NCI-H226 (cell line): ENCODE data around the gene CABLES1.
A peak's percentile ranks its signal among the peaks of the same experiment; 100 is the strongest.

Experiments used
- DNase-seq: peaks from one replicate; pipeline ENCODE4 v3.0.0-alpha.2; 2015

Gene CABLES1

GRCh38 chr18:23113576-23113975 is 21.7 kb upstream of the CABLES1 start:
- no peak for DNase-seq

- no peak for DNase-seq
Observed at GRCh38 chr18:23114171-23114881, 21.0 kb upstream of the CABLES1 start.

GRCh38 chr18:23114911-23115310 is 20.4 kb upstream of the CABLES1 start:
- DNase-seq, result no peak

- DNase-seq, result peak; percentile 72
Observed at GRCh38 chr18:23115683-23116096, 19.6 kb upstream of the CABLES1 start.

DNA sequence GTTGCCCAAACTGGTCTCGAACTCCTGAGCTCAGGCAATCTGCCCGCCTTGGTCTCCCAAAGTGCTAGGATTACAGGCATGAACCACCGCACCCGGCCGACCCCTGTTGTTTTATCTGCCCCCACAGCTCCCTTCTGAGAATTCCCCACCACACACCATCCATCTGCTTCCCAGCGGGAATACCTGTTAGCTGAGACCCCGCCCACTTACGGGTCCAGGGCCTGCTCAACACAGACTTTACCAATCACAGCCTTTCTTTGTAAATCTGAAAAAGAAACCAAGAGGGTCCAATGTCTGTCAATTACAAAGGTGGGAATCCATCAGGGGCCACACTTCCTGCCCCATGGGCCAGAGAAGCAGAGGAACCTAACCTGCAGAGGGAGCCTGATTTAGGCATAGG is 14.2 kb upstream of the CABLES1 start:
- DNase-seq, result no peak

- no peak for DNase-seq
Observed at GRCh38 chr18:23122334-23123229, 12.7 kb upstream of the CABLES1 start.

DNA sequence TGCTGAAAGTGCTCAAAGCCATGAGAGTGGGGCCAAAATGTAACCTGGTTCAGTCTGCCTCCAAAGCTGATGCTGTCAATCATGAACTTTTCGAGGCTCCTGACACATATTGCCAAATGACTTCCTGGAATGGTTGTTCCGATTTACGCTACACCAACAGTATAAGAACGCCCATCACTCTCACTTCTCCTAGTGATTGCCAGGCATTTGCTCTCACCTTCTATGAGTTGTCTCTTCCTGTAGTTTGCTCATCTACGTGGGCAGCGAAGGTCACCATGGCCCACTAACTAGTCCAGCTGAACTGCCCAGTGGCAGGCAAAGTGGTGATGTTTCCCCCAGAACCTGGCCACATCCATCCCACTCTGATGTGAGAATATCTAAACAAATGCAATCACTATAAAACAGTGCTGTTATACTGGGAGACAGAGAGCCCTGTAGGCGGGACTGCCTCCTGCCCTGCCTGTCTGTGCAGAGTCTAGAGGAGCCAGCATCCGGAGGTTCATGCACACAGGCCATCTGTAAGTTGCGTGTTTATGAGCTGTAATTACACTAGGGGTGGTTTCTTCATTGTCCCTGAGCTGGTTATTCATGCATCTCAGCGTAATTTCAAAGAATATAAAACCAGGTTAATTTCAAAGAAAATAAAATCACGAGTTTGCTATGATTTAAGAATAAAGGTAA is 8.8 kb upstream of the CABLES1 start:
- DNase-seq, result no peak

- no peak for DNase-seq
Observed at GRCh38 chr18:23127090-23127489, 8.2 kb upstream of the CABLES1 start.

- DNase-seq, result no peak
Observed at GRCh38 chr18:23129355-23130002, 5.8 kb upstream of the CABLES1 start.

GRCh38 chr18:23131693-23132319 is 3.5 kb upstream of the CABLES1 start:
- peak; percentile 52 for DNase-seq

GRCh38 chr18:23133860-23134779 is 1.2 kb upstream of the CABLES1 start:
- DNase-seq, result no peak

DNA sequence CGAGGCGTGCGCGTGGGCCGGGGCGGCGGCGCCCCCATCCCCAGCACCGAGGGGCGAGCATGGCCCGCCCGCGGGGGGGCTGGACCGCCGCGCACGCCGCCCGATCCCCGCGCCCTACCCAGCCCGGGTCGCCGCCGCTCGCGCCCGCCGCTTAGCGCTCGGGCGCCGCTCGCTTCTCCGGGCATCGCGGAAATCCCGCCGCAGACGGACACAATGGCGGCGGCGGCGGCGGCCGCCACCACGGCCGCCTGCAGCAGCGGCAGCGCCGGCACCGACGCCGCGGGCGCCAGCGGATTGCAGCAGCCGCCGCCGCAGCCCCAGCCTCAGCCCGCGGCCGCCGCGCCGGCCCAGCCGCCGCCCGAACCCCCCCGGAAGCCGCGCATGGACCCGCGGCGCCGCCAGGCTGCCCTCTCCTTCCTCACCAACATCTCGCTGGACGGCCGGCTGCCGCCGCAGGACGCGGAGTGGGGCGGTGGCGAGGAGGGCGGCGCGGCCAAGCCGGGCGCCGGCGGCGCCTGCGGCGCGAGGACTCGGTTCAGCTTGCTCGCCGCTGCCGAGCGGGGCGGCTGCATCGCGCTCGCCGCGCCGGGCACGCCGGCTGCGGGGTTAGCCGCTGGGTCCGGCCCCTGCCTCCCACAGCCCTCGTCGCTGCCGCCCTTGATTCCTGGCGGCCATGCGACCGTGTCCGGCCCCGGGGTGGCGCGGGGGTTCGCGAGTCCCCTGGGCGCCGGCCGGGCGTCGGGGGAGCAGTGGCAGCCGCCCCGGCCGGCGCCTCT is 453 bp downstream of the CABLES1 start:
- no peak for DNase-seq

GRCh38 chr18:23136326-23137096 is 1.2 kb downstream of the CABLES1 start:
- no peak for DNase-seq

- no peak for DNase-seq
Observed at GRCh38 chr18:23137097-23137635, 1.9 kb downstream of the CABLES1 start.

DNA sequence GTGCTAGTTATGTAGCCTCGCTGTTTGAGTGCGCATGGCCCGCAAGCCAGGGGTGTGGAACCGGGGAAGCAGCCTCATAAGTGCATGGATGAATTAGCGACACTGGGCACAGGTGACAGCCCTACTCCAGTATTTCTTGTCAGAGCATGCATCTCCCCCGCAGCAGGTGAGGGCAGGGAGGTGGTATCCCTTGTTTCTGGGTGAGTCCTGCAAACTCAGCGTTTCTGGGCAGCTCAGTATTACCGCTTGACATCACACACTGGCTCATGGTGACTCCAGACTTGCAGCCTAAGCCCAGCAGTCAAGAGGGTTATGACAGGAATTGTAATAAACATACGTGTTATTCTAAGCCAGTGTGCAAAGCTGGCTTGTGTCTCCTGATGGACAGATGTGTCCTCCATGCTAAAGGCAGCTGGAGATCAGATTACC is 2.5 kb downstream of the CABLES1 start:
- no peak for DNase-seq

- DNase-seq, result no peak
Observed at GRCh38 chr18:23138471-23138870, 3.2 kb downstream of the CABLES1 start.

GRCh38 chr18:23141104-23141999 is 6.1 kb downstream of the CABLES1 start:
- peak; percentile 40 for DNase-seq

GRCh38 chr18:23142251-23142929 is 7.1 kb downstream of the CABLES1 start:
- no peak for DNase-seq
